Mammary epithelial cell (primary cell): ENCODE data around the gene UGGT2.

Experiments used
- EZH2 ChIP-seq: IDR thresholded peaks from 2 replicates; pipeline ENCODE4 v1.6.1; 2012; ENCODE audit warnings: low read length, inconsistent platforms, borderline replicate concordance
- TF ChIP-seq, protein P1 (sequence below), 2 donors: IDR thresholded peaks in 1 of 2; conservative IDR thresholded peaks in 1 of 2; 2 replicates each; pipeline ENCODE4 v1.5.1; 2011 to 2012; ENCODE audit warnings: inconsistent platforms in 2 of 2, low read length in 2 of 2, mild to moderate bottlenecking in 2 of 2, control low read depth in 1 of 2, low read depth in 1 of 2; ENCODE audit not compliant: insufficient read depth in 1 of 2; ENCODE audit errors: extremely low read depth in 1 of 2

DNA sequence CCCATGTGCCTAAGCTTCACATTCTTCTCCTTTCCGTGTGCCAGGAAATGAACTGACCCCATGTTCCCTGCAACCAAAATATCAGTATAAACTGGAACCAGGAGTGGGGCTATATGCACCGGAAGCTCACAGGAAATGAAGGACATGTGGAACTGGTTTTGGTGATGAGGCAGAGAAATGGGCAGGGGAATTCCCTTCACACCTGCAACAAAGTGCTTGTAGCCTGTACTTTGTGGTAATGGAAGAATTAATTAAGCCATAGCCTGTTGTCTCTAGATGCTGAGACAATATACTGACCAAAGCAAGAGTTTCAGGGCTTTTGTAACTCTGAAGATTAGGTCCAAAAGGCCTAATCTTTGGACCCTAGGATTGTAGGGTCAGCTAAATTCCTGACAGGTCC is 15.5 kb upstream of the UGGT2 start:
- TF ChIP-seq, protein P1, sequence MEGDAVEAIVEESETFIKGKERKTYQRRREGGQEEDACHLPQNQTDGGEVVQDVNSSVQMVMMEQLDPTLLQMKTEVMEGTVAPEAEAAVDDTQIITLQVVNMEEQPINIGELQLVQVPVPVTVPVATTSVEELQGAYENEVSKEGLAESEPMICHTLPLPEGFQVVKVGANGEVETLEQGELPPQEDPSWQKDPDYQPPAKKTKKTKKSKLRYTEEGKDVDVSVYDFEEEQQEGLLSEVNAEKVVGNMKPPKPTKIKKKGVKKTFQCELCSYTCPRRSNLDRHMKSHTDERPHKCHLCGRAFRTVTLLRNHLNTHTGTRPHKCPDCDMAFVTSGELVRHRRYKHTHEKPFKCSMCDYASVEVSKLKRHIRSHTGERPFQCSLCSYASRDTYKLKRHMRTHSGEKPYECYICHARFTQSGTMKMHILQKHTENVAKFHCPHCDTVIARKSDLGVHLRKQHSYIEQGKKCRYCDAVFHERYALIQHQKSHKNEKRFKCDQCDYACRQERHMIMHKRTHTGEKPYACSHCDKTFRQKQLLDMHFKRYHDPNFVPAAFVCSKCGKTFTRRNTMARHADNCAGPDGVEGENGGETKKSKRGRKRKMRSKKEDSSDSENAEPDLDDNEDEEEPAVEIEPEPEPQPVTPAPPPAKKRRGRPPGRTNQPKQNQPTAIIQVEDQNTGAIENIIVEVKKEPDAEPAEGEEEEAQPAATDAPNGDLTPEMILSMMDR (conservative IDR thresholded peaks at IDR 0.05 in 1 of 2, IDR thresholded peaks at IDR 0.05 in 1 of 2; ENCODE audit: extremely low read depth in 1 of 2, insufficient read depth in 1 of 2, low read depth in 1 of 2, low read length in 2 of 2) = no peak
- TF ChIP-seq EZH2 = no peak
